ENCODE data around the gene BABAM1. TPM values are rescaled to one million over a fixed set of nuclear protein-coding genes. Genes with fewer than 3 reads are reported as not detected.

Gene BABAM1
- total RNA-seq, 1 experiment from 2014 or later: 79.5 TPM

DNA sequence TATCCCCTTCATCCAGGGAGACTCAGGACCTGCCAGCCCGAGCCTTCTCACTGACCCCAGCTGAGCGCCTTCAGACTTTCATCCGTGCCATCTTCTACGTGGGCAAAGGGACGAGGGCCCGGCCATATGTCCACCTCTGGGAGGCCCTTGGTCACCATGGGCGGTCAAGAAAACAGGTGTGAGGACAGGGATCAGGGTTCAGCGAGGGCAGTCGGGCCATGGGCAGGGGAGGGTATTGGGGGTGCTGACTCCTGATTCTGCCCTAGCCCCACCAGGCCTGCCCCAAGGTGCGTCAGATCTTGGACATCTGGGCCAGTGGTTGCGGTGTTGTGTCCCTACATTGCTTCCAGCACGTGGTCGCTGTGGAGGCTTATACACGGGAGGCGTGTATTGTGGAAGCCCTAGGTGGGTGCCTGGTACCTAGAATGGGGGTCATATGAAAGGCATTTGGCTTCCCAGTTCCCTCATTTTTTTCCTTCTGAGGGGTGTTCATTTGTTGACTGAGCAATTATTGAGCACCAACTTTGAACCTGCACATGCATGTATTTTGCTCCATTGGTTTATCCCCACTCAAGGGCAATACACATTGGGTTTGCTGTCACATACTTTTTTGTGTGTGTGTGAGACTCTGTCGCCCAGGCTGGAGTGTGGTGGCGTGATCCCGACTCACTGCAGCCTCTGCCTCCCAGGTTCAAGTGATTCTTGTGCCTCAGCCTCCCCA is 18.3 kb downstream of the BABAM1 start:
- POLR2A ChIA-PET: no interaction called here
- in situ Hi-C loops (cut with HindIII; ENCODE audit: low pct_unique_long_range_greater_than_20kb, low sequenced_read_pairs) (no loop called here), intact Hi-C loops (cut with micrococcal nuclease; ENCODE audit: unreplicated experiment) (loop anchor here (10.0 kb wide), 1 partner anchor 61 kb away; the partner anchor contains the start of gene OCEL1)
- ATAC-seq (no peak), DNase-seq (ENCODE audit: low read depth, low spot score) (no peak)
- Histone ChIP-seq H3K4me1 (ENCODE audit: control insufficient read depth, insufficient read depth, low read length) (no peaks in the 10 kb centered on the region), H3K4me3 (ENCODE audit: low read depth in 2 of 2, low read length in 2 of 2) (no peak overlapping the region), H3K27ac (ENCODE audit: low read length) (no peak overlapping the region), H3K27me3 (ENCODE audit: control insufficient read depth, insufficient read depth, low read length) (no peaks in the 10 kb centered on the region), H3K36me3 (ENCODE audit: control insufficient read depth, insufficient read depth, low read length) (no peaks in the 10 kb centered on the region), H3K9me3 (ENCODE audit: control insufficient read depth, insufficient read depth, low read depth, low read length) (no peaks in the 10 kb centered on the region)
- TF ChIP-seq SIN3A (IDR thresholded peaks at IDR 0.05; ENCODE audit: borderline replicate concordance, insufficient read depth, low read depth, low read length) (no peak), POLR2AphosphoS5 (IDR thresholded peaks at IDR 0.05; ENCODE audit: low read depth, low read length) (no peak), TCF7L2 (IDR thresholded peaks at IDR 0.05; ENCODE audit: low read depth, low read length) (no peak)
- TF ChIP-seq, protein P1, sequence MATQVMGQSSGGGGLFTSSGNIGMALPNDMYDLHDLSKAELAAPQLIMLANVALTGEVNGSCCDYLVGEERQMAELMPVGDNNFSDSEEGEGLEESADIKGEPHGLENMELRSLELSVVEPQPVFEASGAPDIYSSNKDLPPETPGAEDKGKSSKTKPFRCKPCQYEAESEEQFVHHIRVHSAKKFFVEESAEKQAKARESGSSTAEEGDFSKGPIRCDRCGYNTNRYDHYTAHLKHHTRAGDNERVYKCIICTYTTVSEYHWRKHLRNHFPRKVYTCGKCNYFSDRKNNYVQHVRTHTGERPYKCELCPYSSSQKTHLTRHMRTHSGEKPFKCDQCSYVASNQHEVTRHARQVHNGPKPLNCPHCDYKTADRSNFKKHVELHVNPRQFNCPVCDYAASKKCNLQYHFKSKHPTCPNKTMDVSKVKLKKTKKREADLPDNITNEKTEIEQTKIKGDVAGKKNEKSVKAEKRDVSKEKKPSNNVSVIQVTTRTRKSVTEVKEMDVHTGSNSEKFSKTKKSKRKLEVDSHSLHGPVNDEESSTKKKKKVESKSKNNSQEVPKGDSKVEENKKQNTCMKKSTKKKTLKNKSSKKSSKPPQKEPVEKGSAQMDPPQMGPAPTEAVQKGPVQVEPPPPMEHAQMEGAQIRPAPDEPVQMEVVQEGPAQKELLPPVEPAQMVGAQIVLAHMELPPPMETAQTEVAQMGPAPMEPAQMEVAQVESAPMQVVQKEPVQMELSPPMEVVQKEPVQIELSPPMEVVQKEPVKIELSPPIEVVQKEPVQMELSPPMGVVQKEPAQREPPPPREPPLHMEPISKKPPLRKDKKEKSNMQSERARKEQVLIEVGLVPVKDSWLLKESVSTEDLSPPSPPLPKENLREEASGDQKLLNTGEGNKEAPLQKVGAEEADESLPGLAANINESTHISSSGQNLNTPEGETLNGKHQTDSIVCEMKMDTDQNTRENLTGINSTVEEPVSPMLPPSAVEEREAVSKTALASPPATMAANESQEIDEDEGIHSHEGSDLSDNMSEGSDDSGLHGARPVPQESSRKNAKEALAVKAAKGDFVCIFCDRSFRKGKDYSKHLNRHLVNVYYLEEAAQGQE (IDR thresholded peaks at IDR 0.05; ENCODE audit: insufficient read depth in 1 of 2, low read depth in 2 of 2, low read length in 1 of 2): no peak
- TF ChIP-seq, protein P2, sequence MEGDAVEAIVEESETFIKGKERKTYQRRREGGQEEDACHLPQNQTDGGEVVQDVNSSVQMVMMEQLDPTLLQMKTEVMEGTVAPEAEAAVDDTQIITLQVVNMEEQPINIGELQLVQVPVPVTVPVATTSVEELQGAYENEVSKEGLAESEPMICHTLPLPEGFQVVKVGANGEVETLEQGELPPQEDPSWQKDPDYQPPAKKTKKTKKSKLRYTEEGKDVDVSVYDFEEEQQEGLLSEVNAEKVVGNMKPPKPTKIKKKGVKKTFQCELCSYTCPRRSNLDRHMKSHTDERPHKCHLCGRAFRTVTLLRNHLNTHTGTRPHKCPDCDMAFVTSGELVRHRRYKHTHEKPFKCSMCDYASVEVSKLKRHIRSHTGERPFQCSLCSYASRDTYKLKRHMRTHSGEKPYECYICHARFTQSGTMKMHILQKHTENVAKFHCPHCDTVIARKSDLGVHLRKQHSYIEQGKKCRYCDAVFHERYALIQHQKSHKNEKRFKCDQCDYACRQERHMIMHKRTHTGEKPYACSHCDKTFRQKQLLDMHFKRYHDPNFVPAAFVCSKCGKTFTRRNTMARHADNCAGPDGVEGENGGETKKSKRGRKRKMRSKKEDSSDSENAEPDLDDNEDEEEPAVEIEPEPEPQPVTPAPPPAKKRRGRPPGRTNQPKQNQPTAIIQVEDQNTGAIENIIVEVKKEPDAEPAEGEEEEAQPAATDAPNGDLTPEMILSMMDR (IDR thresholded peaks at IDR 0.05): no peak
- CTCF ChIA-PET: interaction anchor here (0.6 to 0.7 kb wide), 2 partner anchors 41 to 145 kb away, joined by 3 read pairs; no protein-coding TSS in a partner anchor
- BruUV-seq (replicated peaks): no TSS peak

DNA sequence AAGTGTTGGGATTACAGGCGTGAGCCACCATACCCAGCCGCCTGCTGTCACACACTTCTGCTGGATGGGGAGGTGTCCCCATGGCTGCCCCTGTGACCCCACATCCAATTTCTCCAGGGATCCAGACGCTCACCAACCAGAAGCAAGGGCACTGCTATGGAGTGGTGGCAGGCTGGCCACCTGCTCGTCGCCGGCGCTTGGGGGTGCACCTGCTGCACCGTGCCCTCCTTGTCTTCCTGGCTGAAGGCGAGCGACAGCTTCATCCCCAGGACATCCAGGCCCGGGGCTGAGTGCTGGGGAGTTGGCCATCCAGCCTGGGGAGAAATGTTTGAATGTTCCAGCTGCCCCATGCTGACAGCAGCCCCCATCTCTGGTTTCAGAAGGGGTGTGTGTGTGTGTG is 19.0 kb downstream of the BABAM1 start:
- no peak for TF ChIP-seq TCF7L2 (IDR thresholded peaks at IDR 0.05; ENCODE audit: low read depth, low read length)
- TF ChIP-seq, protein P2 (IDR thresholded peaks at IDR 0.05): no peak
- TF ChIP-seq POLR2AphosphoS5 (IDR thresholded peaks at IDR 0.05; ENCODE audit: low read depth, low read length): no peak
- Histone ChIP-seq H3K4me3 (ENCODE audit: low read depth in 2 of 2, low read length in 2 of 2) (no peak overlapping the region), H3K27ac (ENCODE audit: low read length) (no peak overlapping the region), H3K4me1 (ENCODE audit: control insufficient read depth, insufficient read depth, low read length) (peaks cover 3% of the 10 kb centered on the region; the same call in 1 of the 2 replicates), H3K9me3 (ENCODE audit: control insufficient read depth, insufficient read depth, low read depth, low read length) (no peaks in the 10 kb centered on the region), H3K27me3 (ENCODE audit: control insufficient read depth, insufficient read depth, low read length) (no peaks in the 10 kb centered on the region), H3K36me3 (ENCODE audit: control insufficient read depth, insufficient read depth, low read length) (no peaks in the 10 kb centered on the region)
- in situ Hi-C loops (cut with HindIII; ENCODE audit: low pct_unique_long_range_greater_than_20kb, low sequenced_read_pairs): no loop called here
- CTCF ChIA-PET: no interaction called here
- DNase-seq (ENCODE audit: low read depth, low spot score) (no peak), ATAC-seq (no peak)
- intact Hi-C loops (cut with micrococcal nuclease; ENCODE audit: unreplicated experiment): loop anchor here (10.0 kb wide), 1 partner anchor 61 kb away; the partner anchor contains the start of gene OCEL1
- no TSS peak for BruUV-seq (replicated peaks)
- POLR2A ChIA-PET: no interaction called here
